Suppressor macrophage (primary cell): Measurements from ENCODE around the gene OR14K1.
"Not testable (repeated sequence)": the region's sequence is repeated elsewhere in the genome, so short reads cannot be mapped to it uniquely, and the experiment has no call there.

ENCODE experiments used
- DNase-seq, 4 experiments: peaks; one replicate each; pipeline ENCODE4 v3.0.0-alpha.2; 2020 to 2022
- total RNA-seq, 17 experiments: gene quantifications; one replicate each; lab custom pipeline; 2026; ENCODE audit warnings: mixed read lengths in 6 of 17, inconsistent platforms in 3 of 17; lab: John Stamatoyannopoulos, UW

The OR14K1 gene, protein sequence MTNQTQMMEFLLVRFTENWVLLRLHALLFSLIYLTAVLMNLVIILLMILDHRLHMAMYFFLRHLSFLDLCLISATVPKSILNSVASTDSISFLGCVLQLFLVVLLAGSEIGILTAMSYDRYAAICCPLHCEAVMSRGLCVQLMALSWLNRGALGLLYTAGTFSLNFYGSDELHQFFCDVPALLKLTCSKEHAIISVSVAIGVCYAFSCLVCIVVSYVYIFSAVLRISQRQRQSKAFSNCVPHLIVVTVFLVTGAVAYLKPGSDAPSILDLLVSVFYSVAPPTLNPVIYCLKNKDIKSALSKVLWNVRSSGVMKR
- 0 to 0.77 (median 0) reads per million in 17 experiments for total RNA-seq

DNA sequence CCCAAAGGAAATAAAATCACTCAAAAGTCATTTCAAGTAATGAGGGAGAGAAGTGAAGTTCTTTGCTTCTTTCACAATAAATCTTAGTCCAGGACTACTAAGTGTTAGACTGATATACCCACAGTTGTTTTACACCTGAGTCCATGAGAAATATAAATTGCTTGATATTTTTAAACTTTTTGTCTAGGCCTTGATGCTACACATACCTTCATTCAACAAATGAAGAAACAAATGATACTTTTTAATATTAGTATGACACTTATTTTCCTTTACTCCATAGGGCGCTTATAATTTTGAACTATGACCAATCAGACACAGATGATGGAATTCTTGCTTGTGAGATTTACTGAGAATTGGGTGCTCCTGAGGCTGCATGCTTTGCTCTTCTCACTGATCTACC, at the start of gene OR14K1:
TSS of gene OR14K1 (plus strand) at position 301 of the 400 bp plus-strand sequence. CDS start at position 301, 0 bp downstream.
- no peak for DNase-seq

DNA sequence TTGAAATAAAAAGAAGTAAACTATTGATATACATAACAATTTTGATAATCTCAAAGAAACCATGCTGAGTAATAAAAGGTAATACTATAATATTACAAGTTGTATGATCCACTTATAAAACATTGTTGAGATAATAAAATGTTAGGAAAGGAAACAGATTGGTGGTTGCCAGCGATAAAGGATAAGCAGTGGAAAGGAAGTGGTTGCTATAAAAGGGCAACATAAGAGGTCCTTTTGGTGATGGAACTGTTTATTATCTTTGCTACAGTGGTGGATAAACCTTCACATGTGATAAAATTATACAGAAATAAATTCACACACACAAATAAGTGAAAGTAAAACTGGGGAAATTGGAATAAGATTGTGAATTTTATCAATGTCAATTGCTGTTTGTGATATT, 37.1 kb upstream of the OR14K1 start:
- no peak for DNase-seq

GRCh38 chr1:247710681-247711080, 27.7 kb upstream of the OR14K1 start:
- DNase-seq = not testable (repeated sequence)

DNA sequence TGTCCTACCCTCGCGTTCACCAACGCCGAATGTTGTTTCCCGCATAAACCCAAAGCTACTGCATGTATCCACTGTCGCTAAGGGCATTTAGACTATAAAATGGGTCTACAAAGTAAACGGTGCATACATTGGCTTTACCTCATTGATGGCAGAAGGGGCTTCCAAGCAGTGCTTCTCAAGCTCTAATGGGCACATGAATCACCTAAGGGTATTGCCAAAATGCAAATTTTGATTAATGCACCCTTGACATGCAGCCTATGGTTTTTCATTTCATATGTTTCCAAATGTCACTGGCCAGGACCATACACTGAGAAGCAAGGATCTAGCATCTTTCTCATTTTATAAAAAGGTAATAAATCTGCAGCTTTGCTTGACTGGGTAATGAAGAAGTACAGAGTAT, 24.7 kb upstream of the OR14K1 start:
- no peak for DNase-seq

- DNase-seq = no peak
Observed at GRCh38 chr1:247716546-247716945, 21.9 kb upstream of the OR14K1 start, which contains the start of gene OR6F1. TSS of gene OR6F1 (minus strand) at chr1:247716646. CDS start at chr1:247712755, 3,891 bp downstream.

- DNase-seq = no peak
Observed at GRCh38 chr1:247721222-247721621, 17.2 kb upstream of the OR14K1 start.

DNA sequence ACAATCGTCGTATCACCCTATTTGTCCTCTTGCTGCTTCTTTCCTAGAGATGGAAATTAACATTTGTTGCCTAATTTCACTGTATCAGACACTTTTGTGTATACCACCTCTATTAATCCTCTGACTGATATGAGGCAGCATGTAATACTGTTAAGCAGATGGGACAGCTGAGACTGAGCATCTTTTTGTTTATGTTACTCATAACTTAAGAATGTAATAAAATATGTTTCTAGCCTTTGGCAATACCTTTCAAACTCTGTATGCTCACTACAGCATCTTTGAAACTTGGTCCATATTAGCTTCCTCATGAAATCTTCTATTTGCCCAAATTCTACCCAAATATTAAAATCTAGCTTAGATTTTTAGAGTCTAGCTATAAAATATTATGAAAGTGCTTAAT, 2.3 kb downstream of the OR14K1 start:
- no peak for DNase-seq

- no peak for DNase-seq
Observed at GRCh38 chr1:247741756-247742155, 3.3 kb downstream of the OR14K1 start.

- DNase-seq = not testable (repeated sequence)
Observed at GRCh38 chr1:247742215-247742760, 3.9 kb downstream of the OR14K1 start.

DNA sequence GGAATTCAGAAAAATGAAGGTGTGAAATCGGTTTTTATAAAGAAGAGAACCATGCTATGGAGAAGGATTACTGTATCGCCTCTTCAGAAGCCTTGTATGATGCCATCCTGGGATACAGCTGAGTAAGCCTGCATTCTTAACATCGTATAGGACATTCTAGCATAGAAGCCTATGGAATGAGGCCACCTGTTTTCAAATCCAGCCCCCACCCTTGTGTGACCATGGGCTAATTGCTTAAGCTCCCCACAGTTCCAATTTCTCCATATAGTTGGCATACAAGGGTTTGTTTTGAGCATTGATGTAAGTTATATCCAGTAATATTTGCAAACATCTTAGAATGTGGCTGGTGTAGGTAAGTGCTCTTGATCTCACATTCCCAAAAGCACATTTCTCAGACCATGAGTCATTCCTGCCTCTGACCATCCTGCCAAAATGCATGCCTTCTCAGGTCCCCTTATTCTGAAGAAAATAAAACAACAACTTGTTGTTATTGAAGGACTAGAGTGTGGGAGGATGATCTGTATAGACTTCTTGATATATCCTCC, 8.0 kb downstream of the OR14K1 start:
- DNase-seq = no peak

- no peak for DNase-seq
Observed at GRCh38 chr1:247747616-247748015, 9.2 kb downstream of the OR14K1 start.

GRCh38 chr1:247748041-247748440, 9.6 kb downstream of the OR14K1 start, which contains the start of gene OR14A2:
TSS of gene OR14A2 (minus strand) at chr1:247748141.
- no peak for DNase-seq

DNA sequence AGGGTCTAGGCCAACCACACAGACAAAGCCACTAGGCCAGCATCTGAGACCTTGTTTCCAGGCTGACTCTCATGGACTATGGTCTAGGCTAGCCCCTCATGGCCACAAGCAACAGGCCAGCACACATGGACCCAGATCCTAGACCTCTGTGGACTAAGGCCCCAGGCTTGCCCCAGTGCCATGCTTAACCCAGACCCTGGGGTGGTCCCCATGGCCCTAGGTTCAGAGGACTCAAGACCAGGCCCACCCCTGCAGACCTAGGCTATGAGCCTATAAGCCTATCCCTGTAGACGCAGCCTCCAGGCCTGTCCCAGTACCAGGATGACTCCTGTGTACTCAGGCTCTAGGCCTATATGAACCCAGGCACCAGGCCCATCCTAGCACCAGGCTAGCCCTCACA, 11.5 kb downstream of the OR14K1 start:
- no peak for DNase-seq

- not testable (repeated sequence) for DNase-seq
Observed at GRCh38 chr1:247754311-247754710, 15.9 kb downstream of the OR14K1 start.

- no peak for DNase-seq
Observed at GRCh38 chr1:247760456-247760855, 22.0 kb downstream of the OR14K1 start, which contains the start of gene OR1C1. TSS of gene OR1C1 (minus strand) at chr1:247760556. CDS start at chr1:247758406, 2,150 bp downstream.

- no peak for DNase-seq
Observed at GRCh38 chr1:247769603-247770002, 31.2 kb downstream of the OR14K1 start.
